ENCODE measurements around the gene PERCC1. TPM values are rescaled to one million over a fixed set of nuclear protein-coding genes. Genes with fewer than 3 reads are reported as not detected.
"Not testable (repeated sequence)": the region's sequence is repeated elsewhere in the genome, so short reads cannot be mapped to it uniquely, and the experiment has no call there.

The PERCC1 gene
- total RNA-seq, 1 experiment from 2014 or later: not detected

DNA sequence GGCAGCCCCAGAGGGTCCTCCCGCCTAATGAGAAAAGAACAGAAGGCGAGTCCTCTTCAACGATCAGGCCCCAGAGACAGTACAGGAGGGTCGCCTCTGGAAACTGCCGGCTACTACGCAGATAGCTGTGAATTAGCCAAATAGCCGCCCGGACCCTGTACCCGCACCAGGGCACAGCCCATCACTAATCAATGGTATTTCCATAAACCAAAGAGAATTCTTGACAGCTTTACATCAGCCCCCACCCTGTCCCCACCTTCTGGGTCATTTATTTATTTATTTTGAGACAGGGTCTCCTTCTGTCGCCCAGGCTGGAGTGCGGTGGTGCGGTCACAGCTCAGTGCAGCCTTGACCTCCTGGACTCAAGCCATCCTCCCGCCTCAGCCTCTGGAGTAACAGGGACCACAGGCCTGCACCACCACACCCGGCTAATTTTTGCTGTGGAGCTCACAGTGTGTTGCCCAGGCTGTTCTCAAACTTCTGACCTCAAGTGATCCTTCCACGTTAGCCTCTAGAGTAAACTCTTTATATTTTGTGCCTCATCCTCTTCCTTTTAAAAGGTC is 44.8 kb downstream of the PERCC1 start:
- TSS peak; percentile 67 for BruUV-seq (replicated peaks)

GRCh38 chr16:1477033-1477432 is 46.2 kb downstream of the PERCC1 start:
- Mint-ChIP-seq H3K27ac (ENCODE audit: low read depth, unreplicated experiment) (no peak overlapping the region), H3K36me3 (ENCODE audit: insufficient read depth, unreplicated experiment) (peaks cover 5% of the 10 kb centered on the region), H3K27me3 (ENCODE audit: insufficient read depth, unreplicated experiment) (no peaks in the 10 kb centered on the region), H3K9me3 (ENCODE audit: unreplicated experiment) (no peaks in the 10 kb centered on the region), H3K4me3 (ENCODE audit: unreplicated experiment) (no peak overlapping the region), H3K4me1 (ENCODE audit: insufficient read depth, unreplicated experiment) (peaks cover 6% of the 10 kb centered on the region)
- no peak for TF ChIP-seq CTCF (IDR thresholded peaks at IDR 0.05; ENCODE audit: unreplicated experiment)
- intact Hi-C loops (cut with micrococcal nuclease): no loop called here
- no TSS peak for BruUV-seq (replicated peaks)
- POLR2A ChIA-PET: interaction anchor here (2.6 kb wide), 1 partner anchor 16 kb away, joined by 10 read pairs; the partner anchor contains the start of gene TELO2
- no peak for DNase-seq (ENCODE audit: unreplicated experiment)
- CTCF ChIA-PET: no interaction called here

More for the DNA sequence above, 44.8 kb downstream of the PERCC1 start:
- H3K27ac Mint-ChIP-seq (ENCODE audit: low read depth, unreplicated experiment): peak overlapping the region; percentile 75
- intact Hi-C loops (cut with micrococcal nuclease): no loop called here
- H3K4me1 Mint-ChIP-seq (ENCODE audit: insufficient read depth, unreplicated experiment): peaks cover 6% of the 10 kb centered on the region
- H3K36me3 Mint-ChIP-seq (ENCODE audit: insufficient read depth, unreplicated experiment): peaks cover 10% of the 10 kb centered on the region
- H3K4me3 Mint-ChIP-seq (ENCODE audit: unreplicated experiment): peak overlapping the region; percentile 72
- no peaks in the 10 kb centered on the region for H3K9me3 Mint-ChIP-seq (ENCODE audit: unreplicated experiment)
- no peak for DNase-seq (ENCODE audit: unreplicated experiment)
- no peaks in the 10 kb centered on the region for H3K27me3 Mint-ChIP-seq (ENCODE audit: insufficient read depth, unreplicated experiment)
- CTCF ChIA-PET: no interaction called here
- POLR2A ChIA-PET: interaction anchor here (0.6 to 1.4 kb wide), 7 partner anchors 16 to 374 kb away, joined by 3 to 4 read pairs (median 3); partner anchors contain the start of genes IFT140, JPT2, TELO2 and UQCC4
- TF ChIP-seq CTCF (IDR thresholded peaks at IDR 0.05; ENCODE audit: unreplicated experiment): no peak

GRCh38 chr16:1478937-1479336 is 48.1 kb downstream of the PERCC1 start:
- H3K9me3 Mint-ChIP-seq (ENCODE audit: unreplicated experiment); H3K4me1 Mint-ChIP-seq (ENCODE audit: insufficient read depth, unreplicated experiment); H3K27ac Mint-ChIP-seq (ENCODE audit: low read depth, unreplicated experiment); H3K27me3 Mint-ChIP-seq (ENCODE audit: insufficient read depth, unreplicated experiment); H3K36me3 Mint-ChIP-seq (ENCODE audit: insufficient read depth, unreplicated experiment); BruUV-seq (replicated peaks); DNase-seq (ENCODE audit: unreplicated experiment); intact Hi-C loops (cut with micrococcal nuclease); H3K4me3 Mint-ChIP-seq (ENCODE audit: unreplicated experiment): not testable (repeated sequence)
- POLR2A ChIA-PET: interaction anchor here (2.6 kb wide), 1 partner anchor 14 kb away, joined by 10 read pairs; the partner anchor contains the start of gene TELO2
- CTCF ChIA-PET: interaction anchor here (0.6 kb wide), 1 partner anchor 189 kb away, joined by 4 read pairs; no protein-coding TSS in a partner anchor

- no peak for DNase-seq (ENCODE audit: unreplicated experiment)
- BruUV-seq (replicated peaks): no TSS peak
- H3K4me1 Mint-ChIP-seq (ENCODE audit: insufficient read depth, unreplicated experiment): no peaks in the 10 kb centered on the region
- peaks cover 5% of the 10 kb centered on the region for H3K36me3 Mint-ChIP-seq (ENCODE audit: insufficient read depth, unreplicated experiment)
- POLR2A ChIA-PET: interaction anchor here (0.8 kb wide), 1 partner anchor 10 kb away, joined by 3 read pairs; no protein-coding TSS in a partner anchor
- H3K4me3 Mint-ChIP-seq (ENCODE audit: unreplicated experiment): no peak overlapping the region
- no peaks in the 10 kb centered on the region for H3K9me3 Mint-ChIP-seq (ENCODE audit: unreplicated experiment)
- intact Hi-C loops (cut with micrococcal nuclease): no loop called here
- no peaks in the 10 kb centered on the region for H3K27me3 Mint-ChIP-seq (ENCODE audit: insufficient read depth, unreplicated experiment)
- CTCF ChIA-PET: interaction anchor here (0.7 kb wide), 1 partner anchor 909 kb away, joined by 3 read pairs; no protein-coding TSS in a partner anchor
- TF ChIP-seq CTCF (IDR thresholded peaks at IDR 0.05; ENCODE audit: unreplicated experiment): no peak
- no peak overlapping the region for H3K27ac Mint-ChIP-seq (ENCODE audit: low read depth, unreplicated experiment)
Observed at GRCh38 chr16:1481906-1482835, 51.3 kb downstream of the PERCC1 start.

Other genes starting within 250 kb of the PERCC1 start
- gene TPSG1, start 205.8 kb upstream of the PERCC1 start, total RNA-seq (2022): not detected in 2 replicates
- not detected in 2 replicates for gene TPSB2, start 200.9 kb upstream of the PERCC1 start, total RNA-seq (2022)
- not detected in 2 replicates for gene TPSAB1, start 190.4 kb upstream of the PERCC1 start, total RNA-seq (2022)
- not detected in 2 replicates for gene TPSD1, start 175.0 kb upstream of the PERCC1 start, total RNA-seq (2022)
- 163 and 172 TPM in 2 replicates for gene UBE2I, start 121.4 kb upstream of the PERCC1 start, total RNA-seq (2022)
- 0.49 and 0.75 TPM in 2 replicates for gene BAIAP3, start 97.4 kb upstream of the PERCC1 start, total RNA-seq (2022)
- gene TSR3, start 79.2 kb upstream of the PERCC1 start, total RNA-seq (2022): 49.6 and 58.2 TPM in 2 replicates
- 37.6 and 41.6 TPM in 2 replicates for gene GNPTG, start 79.1 kb upstream of the PERCC1 start, total RNA-seq (2022)
- 12.3 and 13.4 TPM in 2 replicates for gene UNKL, start 16.4 kb upstream of the PERCC1 start, total RNA-seq (2022)
- 19.1 and 21.4 TPM in 2 replicates for gene UQCC4, start 10.3 kb upstream of the PERCC1 start, total RNA-seq (2022)
- 0.28 and 1.2 TPM in 2 replicates for gene CCDC154, start 13.5 kb downstream of the PERCC1 start, total RNA-seq (2022)
- gene CLCN7, start 44.0 kb downstream of the PERCC1 start, total RNA-seq (2022): 60.0 and 69.5 TPM in 2 replicates
- not detected in 2 replicates for gene PTX4, start 57.9 kb downstream of the PERCC1 start, total RNA-seq (2022)
- gene TELO2, start 62.3 kb downstream of the PERCC1 start, total RNA-seq (2022): 27.7 and 31.3 TPM in 2 replicates
- not detected in 2 replicates for gene TMEM204, start 102.6 kb downstream of the PERCC1 start, total RNA-seq (2022)
- gene IFT140, start 181.0 kb downstream of the PERCC1 start, total RNA-seq (2022): 18.6 and 19.7 TPM in 2 replicates
- gene CRAMP1, start 181.3 kb downstream of the PERCC1 start, total RNA-seq (2022): 21.8 and 26.3 TPM in 2 replicates
- 111 and 131 TPM in 2 replicates for gene JPT2, start 247.2 kb downstream of the PERCC1 start, total RNA-seq (2022)

Measured in MCF 10A (cell line).